HepG2 (cell line): ENCODE results near the gene WFDC5. TPM values are rescaled to one million over a fixed set of nuclear protein-coding genes. Genes with fewer than 3 reads are reported as not detected.

Source experiments
- ATAC-seq: fragments of 200-7000 bp; cut with Tn5 transposase; 3 replicates; pipeline ENCODE4 v1.9.1; 2020; ENCODE audit warnings: mild to moderate bottlenecking, moderate library complexity
- BruUV-seq: library from RNA; stranded (reverse); fragments of 400-500 nt; replicated peaks from 2 replicates; lab custom pipeline; 2021; lab: Mats Ljungman, UMichigan
- CTCF ChIA-PET: fragments of 300-600 bp; formaldehyde crosslinking; extraction: SDS; loops from one replicate; lab custom pipeline; 2021; ENCODE audit warnings: low total read pairs, inconsistent platforms, low intra/inter-chr PET ratio; lab: Yijun Ruan, JAX
- POLR2A ChIA-PET: fragments of 350-600 bp; sonication (Branson Sonifier 250); formaldehyde crosslinking; loops from one replicate; lab custom pipeline; 2020; ENCODE audit warnings: antibody characterized with exemption, inconsistent platforms; lab: Yijun Ruan, JAX
- DNase-seq: peaks from one replicate; pipeline ENCODE4 v3.0.0-alpha.2; 2015; ENCODE audit warnings: low spot score
- FAIRE-seq: peaks from 3 replicates; lab custom pipeline; 2011; peaks lifted over from hg19 to GRCh38; lab: Jason Lieb, UNC
- H2AFZ ChIP-seq: one replicate; pipeline ENCODE4 v1.6.1; 2011; ENCODE audit warnings: low read length, inconsistent platforms
- H3K27ac ChIP-seq: fragments of 300-600 bp; 3 replicates; pipeline ENCODE4 v1.8.0; 2011; ENCODE audit warnings: mixed run types, mild to moderate bottlenecking, mixed read lengths, low read length, inconsistent platforms; ENCODE audit not compliant: insufficient read depth; ENCODE audit errors: extremely low read length
- H3K27me3 ChIP-seq, 2 experiments: fragments of 200-600 bp in 1 of 2; 2 replicates in 1 of 2; 3 replicates in 1 of 2; pipeline versions ENCODE4 v1.6.0 to v1.8.0; 2011; ENCODE audit warnings: low read length in 2 of 2, mild to moderate bottlenecking in 2 of 2, moderate library complexity in 2 of 2, inconsistent platforms in 1 of 2; ENCODE audit not compliant: insufficient read depth in 2 of 2, control insufficient read depth in 1 of 2
- H3K36me3 ChIP-seq, 2 experiments: fragments of 200-600 bp in 1 of 2; replicated peaks in 1 of 2; 2 replicates in 1 of 2; 3 replicates in 1 of 2; pipeline versions ENCODE4 v1.5.1 to v1.8.0; 2011; ENCODE audit warnings: low read length in 2 of 2, inconsistent platforms in 1 of 2; ENCODE audit not compliant: insufficient read depth in 2 of 2, control insufficient read depth in 1 of 2
- H3K4me1 ChIP-seq: 2 replicates; pipeline ENCODE4 v1.5.1; 2012; ENCODE audit warnings: low read length, inconsistent platforms; ENCODE audit not compliant: insufficient read depth
- H3K4me2 ChIP-seq: 2 replicates; pipeline ENCODE4 v1.6.0; 2011; ENCODE audit warnings: low read depth, low read length, inconsistent platforms
- H3K4me3 ChIP-seq, 3 experiments: fragments of 200-600 bp in 1 of 3; sonication (generic), shearing (Covaris generic) in 1 of 3; replicated peaks in 1 of 3; 2 replicates each; pipeline ENCODE4 v1.5.1; 2011 to 2016; ENCODE audit warnings: low read length in 3 of 3, inconsistent platforms in 2 of 3, low read depth in 2 of 3, mild to moderate bottlenecking in 2 of 3, control low read depth in 1 of 3, mixed read lengths in 1 of 3; ENCODE audit not compliant: insufficient read depth in 1 of 3
- H3K79me2 ChIP-seq: one replicate; pipeline ENCODE4 v1.6.1; 2011; ENCODE audit warnings: low read length, inconsistent platforms; ENCODE audit not compliant: insufficient read depth
- H3K9ac ChIP-seq: 2 replicates; pipeline ENCODE4 v1.6.0; 2011; ENCODE audit warnings: mild to moderate bottlenecking, low read depth, low read length, inconsistent platforms; ENCODE audit not compliant: insufficient read depth
- H3K9me3 ChIP-seq: 2 replicates; pipeline ENCODE4 v1.5.1; 2012; ENCODE audit warnings: mild to moderate bottlenecking, low read length
- H4K20me1 ChIP-seq: 2 replicates; pipeline ENCODE4 v1.6.0; 2011; ENCODE audit warnings: inconsistent platforms, mild to moderate bottlenecking, low read length, moderate library complexity; ENCODE audit not compliant: insufficient read depth
- AKNA ChIP-seq: sonication (generic); formaldehyde crosslinking; IDR thresholded peaks from 2 replicates; pipeline ENCODE4 v1.4.0; 2020; ENCODE audit warnings: missing genetic modification reagents, borderline replicate concordance
- BRF2 ChIP-seq: sonication (generic); formaldehyde crosslinking; IDR thresholded peaks from 2 replicates; pipeline ENCODE4 v1.8.1; 2022; ENCODE audit warnings: mild to moderate bottlenecking, missing genetic modification reagents
- CHD4 ChIP-seq: fragments of 200-600 bp; sonication (generic); IDR thresholded peaks from 2 replicates; pipeline ENCODE4 v1.7.0; 2017; ENCODE audit warnings: mild to moderate bottlenecking, low read length, borderline replicate concordance
- EHMT2 ChIP-seq: fragments of 200-600 bp; sonication (generic); IDR thresholded peaks from 2 replicates; pipeline ENCODE4 v1.7.0; 2017; ENCODE audit warnings: antibody characterized with exemption, low read depth, low read length, borderline replicate concordance
- HMG20B ChIP-seq: conservative IDR thresholded peaks from 2 replicates; pipeline ENCODE4 v1.6.1; 2016; ENCODE audit warnings: missing genetic modification reagents, missing compliant biosample characterization
- HOXA3 ChIP-seq: sonication (generic); formaldehyde crosslinking; IDR thresholded peaks from 2 replicates; pipeline ENCODE4 v1.5.0; 2020; ENCODE audit warnings: missing genetic modification reagents
- KDM4B ChIP-seq: sonication (generic); formaldehyde crosslinking; IDR thresholded peaks from 2 replicates; pipeline ENCODE4 v1.4.0; 2020; ENCODE audit warnings: missing genetic modification reagents
- MXD3 ChIP-seq: IDR thresholded peaks from 2 replicates; pipeline ENCODE4 v1.6.1; 2016; ENCODE audit warnings: mild to moderate bottlenecking, missing biosample characterization, missing genetic modification reagents
- NCOR1 ChIP-seq: fragments of 200-600 bp; sonication (generic); IDR thresholded peaks from 2 replicates; pipeline ENCODE4 v1.7.0; 2017; ENCODE audit warnings: antibody characterized with exemption, low read length, borderline replicate concordance
- NR2F6 ChIP-seq, 2 experiments: IDR thresholded peaks; 2 replicates each; pipeline ENCODE4 v1.6.1; 2016; ENCODE audit warnings: antibody characterized with exemption in 1 of 2, mild to moderate bottlenecking in 1 of 2
- PRDM4 ChIP-seq: sonication (generic); formaldehyde crosslinking; IDR thresholded peaks from 2 replicates; pipeline ENCODE4 v1.9.0; 2021; ENCODE audit warnings: missing genetic modification reagents, borderline replicate concordance
- ZNF234 ChIP-seq: sonication (generic); formaldehyde crosslinking; conservative IDR thresholded peaks from 2 replicates; pipeline ENCODE4 v1.5.1; 2020; ENCODE audit warnings: mild to moderate bottlenecking, missing genetic modification reagents
- ZNF468 ChIP-seq: sonication (generic); formaldehyde crosslinking; IDR thresholded peaks from 2 replicates; pipeline ENCODE4 v1.8.0; 2022; ENCODE audit warnings: mild to moderate bottlenecking, moderate library complexity, missing genetic modification reagents
- ZSCAN31 ChIP-seq: sonication (generic); formaldehyde crosslinking; IDR thresholded peaks from 2 replicates; pipeline ENCODE4 v1.5.0; 2020; ENCODE audit warnings: low read depth, mild to moderate bottlenecking, missing genetic modification reagents
- WGBS: methylation state at CpG from one replicate; pipeline ENCODE4 v1.1.6; 2017; ENCODE audit warnings: low lambda C conversion rate; 5-methylcytosine and 5-hydroxymethylcytosine counted together
- in situ Hi-C: cut with HindIII; loops from 2 replicates; pipeline ENCODE4 v1.10.0; 2017; ENCODE audit warnings: low pct_unique_long_range_greater_than_20kb; ENCODE audit not compliant: extremely low pct_ligation_motif_present
- intact Hi-C: fragments of 100-400 bp; cut with micrococcal nuclease; formaldehyde crosslinking; loops from one replicate; pipeline ENCODE4 v1.10.0; 2022; ENCODE audit not compliant: unreplicated experiment
- polyA plus RNA-seq, 8 experiments: library from polyadenylated mRNA; depleted of rRNA in 3 of 8; stranded (reverse) in 7 of 8; unstranded in 1 of 8; fragments of >200 nt; fragmentation: Illumina TruSeq in 4 of 8; extraction: Trizol in 4 of 8; gene quantifications; 2 replicates each; pipeline versions ENCODE4 v1.2.1 to v1.2.3, GENCODE V29; 2011 to 2016; ENCODE audit warnings: low read depth in 4 of 8, missing spikeins in 1 of 8, mixed read lengths in 1 of 8; ENCODE audit not compliant: insufficient read depth in 1 of 8
- total RNA-seq, 5 experiments: library from RNA; depleted of rRNA; stranded (reverse); fragments of >200 nt; fragmentation: Illumina TruSeq; extraction: Trizol; gene quantifications; 2 replicates each; pipeline ENCODE4 v1.2.3, GENCODE V29; 2016; ENCODE audit warnings: low read depth in 1 of 5

The WFDC5 gene
- total and polyA plus RNA-seq, 2 of the 13 experiments (the other 11 are each of a cell fraction or from before 2014, with no cell fraction given) = not detected

GRCh38 chr20:45157962-45158361, 43.0 kb upstream of the WFDC5 start:
- no peak for ATAC-seq
- WGBS = 0% methylated on average over 1 of the region's 1 CpG
- no peak overlapping the region for H3K4me2 ChIP-seq

More at GRCh38 chr20:45157962-45158361, 43.0 kb upstream of the WFDC5 start:
- no TSS peak for BruUV-seq
- no peaks in the 10 kb centered on the region for H3K36me3 ChIP-seq
- H3K4me3 ChIP-seq = no peak overlapping the region
- intact Hi-C loops = no loop called here
- no peaks in the 10 kb centered on the region for H4K20me1 ChIP-seq
- H3K9me3 ChIP-seq = peaks cover 6% of the 10 kb centered on the region; the same call in 1 of the 2 replicates
- no peak for FAIRE-seq
- no peak for DNase-seq
- no peak overlapping the region for H2AFZ ChIP-seq
- TF ChIP-seq EHMT2 (no peak), KDM4B (CRISPR knock-in tag) (no peak), ZNF234 (CRISPR knock-in tag) (no peak), PRDM4 (CRISPR knock-in tag) (no peak), ZSCAN31 (CRISPR knock-in tag) (no peak), AKNA (CRISPR knock-in tag) (no peak), MXD3 (CRISPR knock-in tag) (no peak), CHD4 (no peak), NR2F6 (IDR thresholded peaks at IDR 0.05) (no peak), NR2F6 (CRISPR knock-in tag; IDR thresholded peaks at IDR 0.05) (no peak), HMG20B (CRISPR knock-in tag) (no peak), HOXA3 (CRISPR knock-in tag) (no peak), ZNF468 (CRISPR knock-in tag) (no peak), NCOR1 (no peak), BRF2 (CRISPR knock-in tag) (no peak)
- TF ChIP-seq, all 625 proteins: peak for 0
- H3K27me3 ChIP-seq = no peaks in the 10 kb centered on the region
- ChIA-PET POLR2A (no interaction called here), CTCF (no interaction called here)
- H3K79me2 ChIP-seq = no peaks in the 10 kb centered on the region
- H3K9ac ChIP-seq = no peak overlapping the region
- no peaks in the 10 kb centered on the region for H3K4me1 ChIP-seq
- H3K27ac ChIP-seq = no peak overlapping the region
- in situ Hi-C loops = no loop called here
